BLaER1 treated with 17β-estradiol and CSF1 and Interleukin-3, amounts not matched to agents 10 nM and 100 nM (cell line): ENCODE measurements around the gene DACT3.

Source experiments
- H3K27ac ChIP-seq, 11 experiments: shearing (Covaris generic); formaldehyde crosslinking; 2 replicates each; pipeline ENCODE4 v1.8.1; 2022
- H3K27me3 ChIP-seq, 11 experiments: shearing (Covaris generic); formaldehyde crosslinking; 2 replicates each; pipeline ENCODE4 v1.8.1; 2022
- H3K36me3 ChIP-seq, 11 experiments: shearing (Covaris generic); formaldehyde crosslinking; 2 replicates each; pipeline ENCODE4 v1.8.1; 2022
- H3K4me1 ChIP-seq, 10 experiments: shearing (Covaris generic); formaldehyde crosslinking; 2 replicates each; pipeline ENCODE4 v1.8.1; 2022
- H3K4me2 ChIP-seq, 11 experiments: shearing (Covaris generic); formaldehyde crosslinking; 2 replicates each; pipeline ENCODE4 v1.8.1; 2022
- H3K4me3 ChIP-seq, 10 experiments: shearing (Covaris generic); formaldehyde crosslinking; 2 replicates each; pipeline ENCODE4 v1.8.1; 2022
- H3K9ac ChIP-seq, 11 experiments: shearing (Covaris generic); formaldehyde crosslinking; 2 replicates each; pipeline ENCODE4 v1.8.1; 2022
- H3K9me3 ChIP-seq, 11 experiments: shearing (Covaris generic); formaldehyde crosslinking; replicated peaks in 1 of 11; 2 replicates each; pipeline ENCODE4 v1.8.1; 2022
- H4K20me1 ChIP-seq, 11 experiments: shearing (Covaris generic); formaldehyde crosslinking; 2 replicates each; pipeline ENCODE4 v1.8.1; 2022
- Cebpa-rat ChIP-seq, 11 experiments: shearing (Covaris generic); IDR thresholded peaks; 2 replicates each; pipeline ENCODE4 v1.8.1; 2022

DACT3 gene

GRCh38 chr19:46696052-46696451 is 35.1 kb upstream of the DACT3 start:
- TF ChIP-seq Cebpa-rat (IDR thresholded peaks at IDR 0.05): no peak
- Histone ChIP-seq H3K4me1 (no peaks in the 10 kb centered on the region), H3K27me3 (no peaks in the 10 kb centered on the region), H3K4me2 (no peak overlapping the region), H3K9ac (no peak overlapping the region), H3K4me3 (no peak overlapping the region), H3K9me3 (peaks cover 0 to 15% (median 8%) of the 10 kb centered on the region in 11 experiments; a peak in 9 of 22 replicates), H3K27ac (no peak overlapping the region), H4K20me1 (peaks cover 0 to 99% (median 75%) of the 10 kb centered on the region in 11 experiments; a peak in 18 of 22 replicates), H3K36me3 (peaks cover 98 to 100% (median 99%) of the 10 kb centered on the region in 11 experiments)

GRCh38 chr19:46693760-46694159 is 32.8 kb upstream of the DACT3 start:
- TF ChIP-seq Cebpa-rat (IDR thresholded peaks at IDR 0.05): no peak
- H3K36me3 ChIP-seq: peaks cover 98 to 100% (median 99%) of the 10 kb centered on the region in 11 experiments

GRCh38 chr19:46692918-46693722 is 32.1 kb upstream of the DACT3 start:
- Histone ChIP-seq H3K27ac (no peak overlapping the region), H4K20me1 (peaks cover 0 to 99% (median 61%) of the 10 kb centered on the region in 11 experiments; a peak in 18 of 22 replicates), H3K9ac (no peak overlapping the region), H3K27me3 (no peaks in the 10 kb centered on the region), H3K4me3 (no peak overlapping the region), H3K36me3 (peaks cover 98 to 100% (median 99%) of the 10 kb centered on the region in 11 experiments), H3K4me1 (no peaks in the 10 kb centered on the region), H3K4me2 (no peak overlapping the region), H3K9me3 (peaks cover 0 to 15% (median 8%) of the 10 kb centered on the region in 11 experiments; a peak in 9 of 22 replicates)
- TF ChIP-seq Cebpa-rat (IDR thresholded peaks at IDR 0.05): no peak

More at GRCh38 chr19:46693760-46694159, 32.8 kb upstream of the DACT3 start:
- Histone ChIP-seq H3K27me3 (no peaks in the 10 kb centered on the region), H3K9ac (no peak overlapping the region), H3K4me1 (no peaks in the 10 kb centered on the region), H3K4me2 (no peak overlapping the region), H4K20me1 (peaks cover 0 to 99% (median 65%) of the 10 kb centered on the region in 11 experiments; a peak in 19 of 22 replicates), H3K4me3 (no peak overlapping the region), H3K9me3 (peaks cover 0 to 15% (median 8%) of the 10 kb centered on the region in 11 experiments; a peak in 9 of 22 replicates), H3K27ac (no peak overlapping the region)

- no peaks in the 10 kb centered on the region for H3K4me1 ChIP-seq
- H3K27ac ChIP-seq: no peak overlapping the region
- H3K4me3 ChIP-seq: no peak overlapping the region
- H4K20me1 ChIP-seq: peaks cover 0 to 99% (median 63%) of the 10 kb centered on the region in 11 experiments; a peak in 18 of 22 replicates
- no peak for TF ChIP-seq Cebpa-rat (IDR thresholded peaks at IDR 0.05)
- no peaks in the 10 kb centered on the region for H3K27me3 ChIP-seq
- H3K9ac ChIP-seq: no peak overlapping the region
- peaks cover 100% of the 10 kb centered on the region in 11 experiments for H3K36me3 ChIP-seq
- H3K4me2 ChIP-seq: no peak overlapping the region
- peaks cover 0 to 15% (median 8%) of the 10 kb centered on the region in 11 experiments; a peak in 9 of 22 replicates for H3K9me3 ChIP-seq
Observed at GRCh38 chr19:46691948-46692347, 31.0 kb upstream of the DACT3 start.

GRCh38 chr19:46691104-46691503 is 30.1 kb upstream of the DACT3 start:
- Histone ChIP-seq H3K36me3 (peaks cover 97 to 100% (median 100%) of the 10 kb centered on the region in 11 experiments), H4K20me1 (peaks cover 0 to 98% (median 59%) of the 10 kb centered on the region in 11 experiments; a peak in 18 of 22 replicates)

GRCh38 chr19:46689358-46689757 is 28.4 kb upstream of the DACT3 start:
- no peaks in the 10 kb centered on the region for H3K27me3 ChIP-seq
- no peak overlapping the region for H3K27ac ChIP-seq
- H3K36me3 ChIP-seq: peaks cover 97 to 100% (median 100%) of the 10 kb centered on the region in 11 experiments
- no peak overlapping the region for H3K4me3 ChIP-seq
- no peaks in the 10 kb centered on the region for H3K4me1 ChIP-seq
- TF ChIP-seq Cebpa-rat (IDR thresholded peaks at IDR 0.05): no peak
- peaks cover 0 to 15% (median 8%) of the 10 kb centered on the region in 11 experiments; a peak in 9 of 22 replicates for H3K9me3 ChIP-seq
- peaks cover 0 to 98% (median 65%) of the 10 kb centered on the region in 11 experiments; a peak in 19 of 22 replicates for H4K20me1 ChIP-seq
- H3K9ac ChIP-seq: no peak overlapping the region
- no peak overlapping the region for H3K4me2 ChIP-seq

More at GRCh38 chr19:46691104-46691503, 30.1 kb upstream of the DACT3 start:
- Histone ChIP-seq H3K4me2 (no peak overlapping the region), H3K4me3 (no peak overlapping the region), H3K27me3 (no peaks in the 10 kb centered on the region), H3K9me3 (peaks cover 0 to 15% (median 8%) of the 10 kb centered on the region in 11 experiments; a peak in 9 of 22 replicates), H3K4me1 (no peaks in the 10 kb centered on the region), H3K9ac (no peak overlapping the region), H3K27ac (no peak overlapping the region)
- no peak for TF ChIP-seq Cebpa-rat (IDR thresholded peaks at IDR 0.05)

GRCh38 chr19:46687438-46688145 is 26.6 kb upstream of the DACT3 start:
- Histone ChIP-seq H4K20me1 (peaks cover 0 to 85% (median 53%) of the 10 kb centered on the region in 11 experiments; a peak in 18 of 22 replicates), H3K27ac (no peak overlapping the region), H3K4me2 (no peak overlapping the region), H3K9ac (no peak overlapping the region), H3K9me3 (peaks cover 0 to 12% (median 8%) of the 10 kb centered on the region in 11 experiments; a peak in 8 of 22 replicates), H3K4me1 (no peaks in the 10 kb centered on the region), H3K27me3 (no peaks in the 10 kb centered on the region), H3K4me3 (no peak overlapping the region), H3K36me3 (peaks cover 97 to 100% (median 100%) of the 10 kb centered on the region in 11 experiments)
- TF ChIP-seq Cebpa-rat (IDR thresholded peaks at IDR 0.05): no peak

GRCh38 chr19:46685189-46685588 is 24.2 kb upstream of the DACT3 start:
- H3K27ac ChIP-seq: no peak overlapping the region
- H3K36me3 ChIP-seq: peaks cover 96 to 100% (median 100%) of the 10 kb centered on the region in 11 experiments
- no peaks in the 10 kb centered on the region for H3K27me3 ChIP-seq
- H3K9ac ChIP-seq: no peak overlapping the region
- H3K4me1 ChIP-seq: no peaks in the 10 kb centered on the region
- no peaks in the 10 kb centered on the region for H3K9me3 ChIP-seq
- H3K4me2 ChIP-seq: no peak overlapping the region
- TF ChIP-seq Cebpa-rat (IDR thresholded peaks at IDR 0.05): no peak
- H3K4me3 ChIP-seq: no peak overlapping the region
- peaks cover 0 to 80% (median 45%) of the 10 kb centered on the region in 11 experiments; a peak in 17 of 22 replicates for H4K20me1 ChIP-seq
